RWPE2 (cell line): ENCODE measurements around the gene HDX.
A peak's percentile ranks its signal among the peaks of the same experiment; 100 is the strongest.

Experiments used
- ATAC-seq: fragments of 200-7000 bp; cut with Tn5 transposase; 3 replicates; pipeline ENCODE4 v1.9.1; 2021; ENCODE audit warnings: low read depth
- DNase-seq: peaks from one replicate; pipeline ENCODE4 v3.0.0-alpha.2; 2020; ENCODE audit warnings: low spot score
- H3K27ac ChIP-seq: fragments of 450-650 bp; 2 replicates; pipeline ENCODE4 v1.5.1; 2017; ENCODE audit warnings: mild to moderate bottlenecking; ENCODE audit not compliant: poor library complexity, severe bottlenecking
- H3K27me3 ChIP-seq: fragments of 250-450 bp; sonication (Bioruptor Pico); 2 replicates; pipeline ENCODE4 v1.5.1; 2021; ENCODE audit warnings: mild to moderate bottlenecking, moderate library complexity; ENCODE audit not compliant: insufficient read depth, poor library complexity, severe bottlenecking
- H3K36me3 ChIP-seq: fragments of 250-450 bp; sonication (Bioruptor Pico); 2 replicates; pipeline ENCODE4 v1.5.1; 2020; ENCODE audit warnings: low read depth, mild to moderate bottlenecking, moderate library complexity
- H3K4me1 ChIP-seq: fragments of 250-450 bp; sonication (Bioruptor Pico); 2 replicates; pipeline ENCODE4 v1.5.1; 2021; ENCODE audit warnings: mild to moderate bottlenecking, moderate library complexity; ENCODE audit not compliant: insufficient read depth, poor library complexity, severe bottlenecking
- H3K4me3 ChIP-seq: fragments of 250-450 bp; sonication (Bioruptor Pico); 2 replicates; pipeline ENCODE4 v1.5.1; 2021; ENCODE audit warnings: mild to moderate bottlenecking, moderate library complexity; ENCODE audit not compliant: severe bottlenecking
- H3K9me3 ChIP-seq: fragments of 250-450 bp; sonication (Bioruptor Pico); 2 replicates; pipeline ENCODE4 v1.5.1; 2021; ENCODE audit warnings: mild to moderate bottlenecking, moderate library complexity; ENCODE audit not compliant: severe bottlenecking
- CTCF ChIP-seq: fragments of 450-650 bp; IDR thresholded peaks from one replicate; pipeline ENCODE4 v1.5.1; 2017; ENCODE audit warnings: mild to moderate bottlenecking, moderate library complexity; ENCODE audit not compliant: poor library complexity, severe bottlenecking

HDX gene

GRCh38 chrX:84467898-84468297 lies 34.4 kb downstream of the HDX start:
- no peaks in the 10 kb centered on the region for H3K9me3 ChIP-seq
- no peaks in the 10 kb centered on the region for H3K36me3 ChIP-seq
- H3K27me3 ChIP-seq, result no peaks in the 10 kb centered on the region
- TF ChIP-seq CTCF, result no peak
- no peak for DNase-seq
- H3K4me3 ChIP-seq, result no peak overlapping the region
- H3K4me1 ChIP-seq, result no peaks in the 10 kb centered on the region
- ATAC-seq, result no peak
- H3K27ac ChIP-seq, result no peak overlapping the region

- ATAC-seq (no peak), DNase-seq (no peak)
- Histone ChIP-seq H3K4me1 (no peaks in the 10 kb centered on the region), H3K27ac (no peak overlapping the region), H3K36me3 (no peaks in the 10 kb centered on the region), H3K27me3 (no peaks in the 10 kb centered on the region), H3K9me3 (no peaks in the 10 kb centered on the region), H3K4me3 (no peak overlapping the region)
- no peak for TF ChIP-seq CTCF
These were observed 48.7 kb downstream of the HDX start for GRCh38 chrX:84453351-84454246.

GRCh38 chrX:84441143-84441542 lies 61.1 kb downstream of the HDX start:
- no peak for DNase-seq

GRCh38 chrX:84415140-84415539 lies 87.1 kb downstream of the HDX start:
- DNase-seq (no peak), ATAC-seq (no peak)
- H3K4me1 ChIP-seq, result no peaks in the 10 kb centered on the region
- H3K27me3 ChIP-seq, result no peaks in the 10 kb centered on the region
- H3K36me3 ChIP-seq, result no peaks in the 10 kb centered on the region
- H3K27ac ChIP-seq, result no peak overlapping the region
- no peak for TF ChIP-seq CTCF
- no peak overlapping the region for H3K4me3 ChIP-seq
- H3K9me3 ChIP-seq, result no peaks in the 10 kb centered on the region

More at GRCh38 chrX:84441143-84441542, 61.1 kb downstream of the HDX start:
- Histone ChIP-seq H3K36me3 (no peaks in the 10 kb centered on the region), H3K27ac (no peak overlapping the region), H3K4me1 (peaks cover 3% of the 10 kb centered on the region), H3K27me3 (no peaks in the 10 kb centered on the region), H3K9me3 (no peaks in the 10 kb centered on the region), H3K4me3 (no peak overlapping the region)
- TF ChIP-seq CTCF, result no peak
- ATAC-seq, result peak; percentile 86

GRCh38 chrX:84363663-84364062 lies 138.6 kb downstream of the HDX start:
- Histone ChIP-seq H3K9me3 (no peaks in the 10 kb centered on the region), H3K27me3 (no peaks in the 10 kb centered on the region), H3K36me3 (no peaks in the 10 kb centered on the region), H3K4me1 (no peaks in the 10 kb centered on the region), H3K4me3 (no peak overlapping the region), H3K27ac (no peak overlapping the region)
- no peak for TF ChIP-seq CTCF
- ATAC-seq (no peak), DNase-seq (no peak)
